Mesenchymal stem cell (in vitro differentiated cells and primary cell): ENCODE measurements around the gene CD4.

Experiments
- DNase-seq: peaks from one replicate; pipeline ENCODE4 v3.0.0-alpha.2; 2013
- H2AFZ ChIP-seq: one replicate; pipeline ENCODE4 v1.6.1; 2013; ENCODE audit warnings: low read depth, mild to moderate bottlenecking, control low read depth, inconsistent platforms, low read length, moderate library complexity
- H2AK5ac ChIP-seq: 2 replicates; pipeline ENCODE4 v1.6.1; 2013; ENCODE audit warnings: low read length, moderate library complexity, mild to moderate bottlenecking, inconsistent platforms; ENCODE audit not compliant: severe bottlenecking
- H2BK120ac ChIP-seq: one replicate; pipeline ENCODE4 v1.6.1; 2013; ENCODE audit warnings: low read depth, mild to moderate bottlenecking, inconsistent platforms, low read length, moderate library complexity
- H2BK12ac ChIP-seq, 2 experiments: one replicate each; pipeline ENCODE4 v1.6.1; 2013; ENCODE audit warnings: inconsistent platforms in 2 of 2, low read length in 2 of 2, mild to moderate bottlenecking in 2 of 2, moderate library complexity in 2 of 2, control low read depth in 1 of 2
- H2BK15ac ChIP-seq: one replicate; pipeline ENCODE4 v1.6.1; 2013; ENCODE audit warnings: mild to moderate bottlenecking, low read depth, inconsistent platforms; ENCODE audit not compliant: poor library complexity, severe bottlenecking
- H2BK5ac ChIP-seq: 2 replicates; pipeline ENCODE4 v1.6.1; 2013; ENCODE audit warnings: low read depth, mild to moderate bottlenecking, low read length, control low read depth, inconsistent platforms; ENCODE audit not compliant: poor library complexity, severe bottlenecking
- H3K14ac ChIP-seq, 2 experiments: one replicate each; pipeline ENCODE4 v1.6.1; 2013; ENCODE audit warnings: inconsistent platforms in 2 of 2, low read length in 2 of 2, control low read depth in 1 of 2, mild to moderate bottlenecking in 1 of 2, moderate library complexity in 1 of 2
- H3K18ac ChIP-seq, 2 experiments: one replicate each; pipeline ENCODE4 v1.6.1; 2013; ENCODE audit warnings: inconsistent platforms in 2 of 2, low read length in 2 of 2, control low read depth in 1 of 2, low read depth in 1 of 2, mild to moderate bottlenecking in 1 of 2
- H3K23ac ChIP-seq, 2 experiments: one replicate each; pipeline ENCODE4 v1.6.1; 2013; ENCODE audit warnings: inconsistent platforms in 2 of 2, low read length in 2 of 2, mild to moderate bottlenecking in 2 of 2, moderate library complexity in 2 of 2, control low read depth in 1 of 2
- H3K27ac ChIP-seq: 2 replicates; pipeline ENCODE4 v1.5.1; 2013; ENCODE audit warnings: mild to moderate bottlenecking, moderate library complexity, low read length, control low read depth, inconsistent platforms; ENCODE audit not compliant: poor library complexity, severe bottlenecking
- H3K27me3 ChIP-seq, 2 experiments: 2 replicates each; pipeline versions ENCODE4 v1.6.1 to v1.7.0; 2013; ENCODE audit warnings: low read length in 2 of 2, mild to moderate bottlenecking in 2 of 2, moderate library complexity in 2 of 2, control low read depth in 1 of 2, inconsistent platforms in 1 of 2; ENCODE audit not compliant: control insufficient read depth in 1 of 2, insufficient read depth in 1 of 2
- H3K36me3 ChIP-seq, 2 experiments: 2 replicates each; pipeline versions ENCODE4 v1.6.1 to v1.7.0; 2013; ENCODE audit warnings: low read length in 2 of 2, control low read depth in 1 of 2, inconsistent platforms in 1 of 2, low read depth in 1 of 2, mild to moderate bottlenecking in 1 of 2; ENCODE audit not compliant: insufficient read depth in 2 of 2, control insufficient read depth in 1 of 2
- H3K4ac ChIP-seq, 2 experiments: one replicate each; pipeline ENCODE4 v1.6.1; 2013; ENCODE audit warnings: inconsistent platforms in 2 of 2, low read length in 2 of 2, mild to moderate bottlenecking in 2 of 2, moderate library complexity in 2 of 2, control low read depth in 1 of 2, low read depth in 1 of 2
- H3K4me1 ChIP-seq: 2 replicates; pipeline ENCODE4 v1.6.1; 2013; ENCODE audit warnings: low read depth, low read length, control low read depth; ENCODE audit not compliant: control insufficient read depth, insufficient read depth
- H3K4me2 ChIP-seq: 2 replicates; pipeline ENCODE4 v1.6.1; 2013; ENCODE audit warnings: low read length, mild to moderate bottlenecking, inconsistent platforms; ENCODE audit not compliant: poor library complexity, severe bottlenecking
- H3K4me3 ChIP-seq, 2 experiments: 2 replicates each; pipeline versions ENCODE4 v1.5.1 to v1.7.0; 2013; ENCODE audit warnings: low read length in 2 of 2, mild to moderate bottlenecking in 2 of 2, control low read depth in 1 of 2, low read depth in 1 of 2; ENCODE audit not compliant: insufficient read depth in 1 of 2
- H3K79me1 ChIP-seq: replicated peaks from 2 replicates; pipeline ENCODE4 v1.6.1; 2013; ENCODE audit warnings: mild to moderate bottlenecking, control low read depth, low read length, inconsistent platforms; ENCODE audit not compliant: poor library complexity, severe bottlenecking
- H3K9ac ChIP-seq: 2 replicates; pipeline ENCODE4 v1.7.0; 2013; ENCODE audit warnings: mild to moderate bottlenecking, low read length, moderate library complexity
- H3K9me3 ChIP-seq: 2 replicates; pipeline ENCODE4 v1.7.0; 2013; ENCODE audit warnings: mild to moderate bottlenecking, low read length; ENCODE audit not compliant: control insufficient read depth
- H4K8ac ChIP-seq: one replicate; pipeline ENCODE4 v1.6.1; 2013; ENCODE audit warnings: inconsistent platforms, mild to moderate bottlenecking, low read length, moderate library complexity
- H4K91ac ChIP-seq: one replicate; pipeline ENCODE4 v1.6.1; 2013; ENCODE audit warnings: mild to moderate bottlenecking, low read length, inconsistent platforms
- WGBS: methylation state at CpG from one replicate; pipeline ENCODE4 v1.1.7; 2013; ENCODE audit warnings: mixed read lengths; 5-methylcytosine and 5-hydroxymethylcytosine counted together

The CD4 gene

GRCh38 chr12:6807170-6807569 lies 17.8 kb downstream of the CD4 start:
- no peak overlapping the region for H3K4me3 ChIP-seq
- H2BK12ac ChIP-seq = no peak overlapping the region
- H4K91ac ChIP-seq = no peak overlapping the region
- no peak overlapping the region for H4K8ac ChIP-seq
- no peak overlapping the region for H3K14ac ChIP-seq
- no peaks in the 10 kb centered on the region for H3K4me1 ChIP-seq
- H3K23ac ChIP-seq = no peak overlapping the region
- no peaks in the 10 kb centered on the region for H3K9me3 ChIP-seq
- H3K27ac ChIP-seq = no peak overlapping the region
- H3K18ac ChIP-seq = no peak overlapping the region
- H3K4ac ChIP-seq = no peak overlapping the region
- no peak overlapping the region for H3K9ac ChIP-seq
- no peaks in the 10 kb centered on the region for H3K36me3 ChIP-seq
- H2BK120ac ChIP-seq = no peak overlapping the region
- 20% methylated on average over 1 of the region's 1 CpG for WGBS
- H2AFZ ChIP-seq = no peak overlapping the region
- H3K79me1 ChIP-seq = no peaks in the 10 kb centered on the region
- no peak overlapping the region for H2BK5ac ChIP-seq
- H3K27me3 ChIP-seq = peaks cover 0 to 16% of the 10 kb centered on the region in 2 experiments
- no peak for DNase-seq
- H2BK15ac ChIP-seq = no peak overlapping the region
- H3K4me2 ChIP-seq = no peak overlapping the region
- no peak overlapping the region for H2AK5ac ChIP-seq

DNA sequence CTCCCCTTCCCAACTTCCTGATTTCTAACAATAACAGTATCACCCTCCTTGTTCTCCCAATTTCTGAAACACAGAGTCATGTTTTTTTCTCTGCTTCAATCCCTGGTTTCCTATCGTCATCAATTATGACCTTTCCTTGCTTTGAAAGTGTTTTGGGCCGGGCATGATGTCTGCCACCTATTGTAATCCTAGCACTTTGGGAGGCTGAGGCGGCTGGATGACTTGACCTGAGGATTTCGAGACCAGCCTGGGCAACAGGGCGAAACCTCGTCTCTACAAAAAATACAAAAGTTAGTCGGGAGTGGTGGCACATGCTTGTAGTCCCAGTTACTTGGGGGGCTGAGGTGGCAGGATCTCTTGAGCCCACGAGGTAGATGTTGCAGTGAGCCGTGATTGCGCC lies 19.7 kb downstream of the CD4 start:
- Histone ChIP-seq H3K9ac (no peak overlapping the region), H4K91ac (no peak overlapping the region), H3K4me2 (no peak overlapping the region), H2AK5ac (no peak overlapping the region), H2AFZ (no peak overlapping the region), H2BK15ac (no peak overlapping the region), H3K4ac (no peak overlapping the region), H4K8ac (no peak overlapping the region), H3K4me1 (no peaks in the 10 kb centered on the region), H3K79me1 (no peaks in the 10 kb centered on the region), H3K4me3 (no peak overlapping the region), H3K14ac (no peak overlapping the region), H3K23ac (no peak overlapping the region), H2BK5ac (no peak overlapping the region), H3K18ac (no peak overlapping the region), H2BK120ac (no peak overlapping the region), H3K27me3 (peaks cover 4 to 28% of the 10 kb centered on the region in 2 experiments), H2BK12ac (no peak overlapping the region), H3K36me3 (no peaks in the 10 kb centered on the region), H3K9me3 (no peaks in the 10 kb centered on the region), H3K27ac (no peak overlapping the region)
- DNase-seq = no peak
- 82% methylated on average over 10 of the region's 10 CpGs for WGBS

DNA sequence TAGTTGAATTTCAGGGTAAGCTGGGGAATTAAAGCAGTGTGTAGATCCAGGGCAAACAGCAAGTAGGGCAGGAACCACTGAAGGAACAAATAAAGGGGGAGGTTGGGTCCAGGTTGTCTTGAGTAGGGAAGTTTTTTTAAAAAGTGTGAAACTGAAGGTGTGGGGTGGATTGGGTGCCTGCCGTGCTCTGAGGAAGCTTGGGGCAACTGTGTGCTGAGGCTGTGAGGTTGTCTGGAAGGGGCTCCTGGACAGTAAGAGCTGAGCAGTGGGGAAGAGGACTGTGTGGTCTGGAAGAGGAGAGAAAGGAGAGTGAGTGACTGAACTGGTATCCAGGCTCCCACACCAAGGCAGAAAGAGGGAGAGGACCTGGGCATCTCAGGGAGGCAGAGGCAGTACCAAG lies 21.4 kb downstream of the CD4 start:
- Histone ChIP-seq H2AK5ac (no peak overlapping the region), H3K27me3 (peaks cover 20 to 45% of the 10 kb centered on the region in 2 experiments), H3K18ac (no peak overlapping the region), H3K14ac (no peak overlapping the region), H2BK120ac (no peak overlapping the region), H2BK5ac (no peak overlapping the region), H3K4me3 (no peak overlapping the region), H4K8ac (no peak overlapping the region), H4K91ac (no peak overlapping the region), H3K23ac (no peak overlapping the region), H3K27ac (no peak overlapping the region), H3K4me2 (no peak overlapping the region), H2BK15ac (no peak overlapping the region), H2AFZ (no peak overlapping the region), H3K9me3 (no peaks in the 10 kb centered on the region), H2BK12ac (no peak overlapping the region), H3K79me1 (no peaks in the 10 kb centered on the region), H3K9ac (no peak overlapping the region), H3K4ac (no peak overlapping the region), H3K36me3 (no peaks in the 10 kb centered on the region), H3K4me1 (no peaks in the 10 kb centered on the region)
- 81% methylated on average over 1 of the region's 1 CpG for WGBS
- no peak for DNase-seq

DNA sequence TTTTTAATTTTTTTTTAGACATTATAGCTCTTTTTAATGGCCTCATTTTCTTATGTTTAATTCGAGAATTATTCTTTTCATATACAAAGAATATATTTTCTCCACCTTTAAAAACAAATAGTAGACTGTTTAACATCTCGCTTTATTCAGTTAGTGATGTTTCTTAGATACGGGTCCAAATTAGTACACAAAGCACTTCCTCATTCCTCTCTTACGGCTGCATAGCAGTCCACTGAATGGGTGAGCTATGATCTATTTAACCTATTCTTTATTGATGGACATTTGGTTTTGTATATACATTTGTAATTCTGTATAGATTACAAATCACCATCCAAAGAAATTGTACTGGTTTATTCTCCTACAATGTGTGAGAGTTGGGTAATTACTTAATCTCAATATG lies 24.0 kb downstream of the CD4 start:
- Histone ChIP-seq H2AFZ (no peak overlapping the region), H3K4me2 (no peak overlapping the region), H3K9me3 (no peaks in the 10 kb centered on the region), H2AK5ac (no peak overlapping the region), H2BK5ac (no peak overlapping the region), H4K91ac (no peak overlapping the region), H2BK15ac (no peak overlapping the region), H3K79me1 (no peaks in the 10 kb centered on the region), H4K8ac (no peak overlapping the region), H3K27me3 (peaks cover 26 to 59% of the 10 kb centered on the region in 2 experiments), H3K4me3 (no peak overlapping the region), H3K9ac (no peak overlapping the region), H3K4me1 (peaks cover 2% of the 10 kb centered on the region), H3K4ac (no peak overlapping the region), H2BK120ac (no peak overlapping the region), H3K14ac (no peak overlapping the region), H3K36me3 (no peaks in the 10 kb centered on the region), H3K18ac (no peak overlapping the region), H2BK12ac (no peak overlapping the region), H3K27ac (no peak overlapping the region), H3K23ac (no peak overlapping the region)
- WGBS = 100% methylated on average over 1 of the region's 4 CpGs
- no peak for DNase-seq
